ENCODE measurements around the gene SPOCK2.
"Not testable (repeated sequence)": the region's sequence is repeated elsewhere in the genome, so short reads cannot be mapped to it uniquely, and the experiment has no call there.

DNA sequence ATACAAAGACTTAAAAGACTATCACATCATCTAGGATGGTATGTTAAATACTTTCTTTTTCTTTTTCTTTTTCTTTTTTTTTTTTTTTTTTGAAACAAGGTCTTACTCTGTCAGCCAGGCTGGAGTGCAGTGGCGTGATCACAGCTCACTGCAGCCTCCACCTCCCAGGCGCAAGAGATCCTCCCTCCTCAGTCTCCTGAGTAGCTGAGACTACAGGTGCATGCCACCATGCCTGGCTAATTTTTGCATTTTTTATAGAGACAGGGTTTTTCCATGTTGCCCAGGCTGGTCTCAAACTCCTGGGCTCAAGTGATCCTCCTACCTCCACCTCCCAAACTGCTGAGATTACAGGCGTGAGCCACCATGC, 19.6 kb upstream of the SPOCK2 start:
- TF ChIP-seq, protein P1, sequence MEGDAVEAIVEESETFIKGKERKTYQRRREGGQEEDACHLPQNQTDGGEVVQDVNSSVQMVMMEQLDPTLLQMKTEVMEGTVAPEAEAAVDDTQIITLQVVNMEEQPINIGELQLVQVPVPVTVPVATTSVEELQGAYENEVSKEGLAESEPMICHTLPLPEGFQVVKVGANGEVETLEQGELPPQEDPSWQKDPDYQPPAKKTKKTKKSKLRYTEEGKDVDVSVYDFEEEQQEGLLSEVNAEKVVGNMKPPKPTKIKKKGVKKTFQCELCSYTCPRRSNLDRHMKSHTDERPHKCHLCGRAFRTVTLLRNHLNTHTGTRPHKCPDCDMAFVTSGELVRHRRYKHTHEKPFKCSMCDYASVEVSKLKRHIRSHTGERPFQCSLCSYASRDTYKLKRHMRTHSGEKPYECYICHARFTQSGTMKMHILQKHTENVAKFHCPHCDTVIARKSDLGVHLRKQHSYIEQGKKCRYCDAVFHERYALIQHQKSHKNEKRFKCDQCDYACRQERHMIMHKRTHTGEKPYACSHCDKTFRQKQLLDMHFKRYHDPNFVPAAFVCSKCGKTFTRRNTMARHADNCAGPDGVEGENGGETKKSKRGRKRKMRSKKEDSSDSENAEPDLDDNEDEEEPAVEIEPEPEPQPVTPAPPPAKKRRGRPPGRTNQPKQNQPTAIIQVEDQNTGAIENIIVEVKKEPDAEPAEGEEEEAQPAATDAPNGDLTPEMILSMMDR (conservative IDR thresholded peaks at IDR 0.05; ENCODE audit: low read length): not testable (repeated sequence)
- not testable (repeated sequence) for TF ChIP-seq EZH2phosphoT487 (IDR thresholded peaks at IDR 0.05; ENCODE audit: borderline replicate concordance, low read depth, low read length)

Measured in OCI-LY7 (cell line).